Panc1 (cell line): Measurements from ENCODE around the gene GRID2. TPM values are rescaled to one million over a fixed set of nuclear protein-coding genes. Genes with fewer than 3 reads are reported as not detected.

Experiments used
- ATAC-seq: fragments of 200-7000 bp; cut with Tn5 transposase; 2 replicates; pipeline ENCODE4 v1.9.1; 2020; ENCODE audit warnings: mild to moderate bottlenecking, moderate library complexity
- BruUV-seq: library from RNA; stranded (reverse); fragments of 400-500 nt; replicated peaks from 2 replicates; lab custom pipeline; 2021; lab: Mats Ljungman, UMichigan
- CTCF ChIA-PET: fragments of 300-600 bp; sonication (Branson Sonifier 250); formaldehyde crosslinking; loops from one replicate; lab custom pipeline; 2022; ENCODE audit warnings: antibody characterized with exemption; lab: Charles Lee
- POLR2A ChIA-PET: fragments of 300-600 bp; sonication (Branson Sonifier 250); formaldehyde crosslinking; loops from one replicate; lab custom pipeline; 2022; ENCODE audit warnings: antibody characterized with exemption; lab: Charles Lee
- DNase-seq: peaks from one replicate; pipeline ENCODE4 v3.0.0-alpha.2; 2010; ENCODE audit warnings: low read depth, low spot score
- H3K27ac ChIP-seq: 2 replicates; pipeline ENCODE4 v1.5.1; 2011; ENCODE audit warnings: mild to moderate bottlenecking, low read length, inconsistent platforms
- H3K27me3 ChIP-seq: fragments of 200-500 bp; sonication (Bioruptor generic); 2 replicates; pipeline ENCODE4 v1.6.0; 2014; ENCODE audit warnings: low read length, inconsistent platforms; ENCODE audit not compliant: control insufficient read depth, insufficient read depth
- H3K36me3 ChIP-seq: fragments of 200-500 bp; sonication (Bioruptor generic); 2 replicates; pipeline ENCODE4 v1.5.1; 2014; ENCODE audit warnings: inconsistent platforms, mild to moderate bottlenecking, low read length, moderate library complexity; ENCODE audit not compliant: control insufficient read depth, insufficient read depth
- H3K4me1 ChIP-seq: 2 replicates; pipeline ENCODE4 v1.5.1; 2011; ENCODE audit warnings: inconsistent platforms, mild to moderate bottlenecking, low read length, moderate library complexity; ENCODE audit not compliant: control insufficient read depth, insufficient read depth
- H3K4me3 ChIP-seq, 2 experiments: 2 replicates each; pipeline ENCODE4 v1.5.1; 2011 to 2012; ENCODE audit warnings: low read depth in 2 of 2, low read length in 2 of 2, mild to moderate bottlenecking in 2 of 2, inconsistent platforms in 1 of 2, moderate library complexity in 1 of 2
- H3K9me3 ChIP-seq: fragments of 200-500 bp; sonication (Bioruptor generic); 2 replicates; pipeline ENCODE4 v1.5.1; 2014; ENCODE audit warnings: low read depth, mild to moderate bottlenecking, inconsistent platforms, low read length, moderate library complexity; ENCODE audit not compliant: control insufficient read depth, insufficient read depth
- CTCF ChIP-seq: fragments of 450-650 bp; IDR thresholded peaks from 2 replicates; pipeline ENCODE4 v1.5.1; 2017; ENCODE audit warnings: mild to moderate bottlenecking
- POLR2AphosphoS5 ChIP-seq: IDR thresholded peaks from 2 replicates; pipeline ENCODE4 v1.6.1; 2012; ENCODE audit warnings: mild to moderate bottlenecking, low read depth, low read length, moderate library complexity
- REST ChIP-seq, 2 experiments: IDR thresholded peaks; 2 replicates each; pipeline ENCODE4 v1.6.1; 2011 to 2012; ENCODE audit warnings: low read depth in 2 of 2, control low read depth in 1 of 2, low read length in 1 of 2, mild to moderate bottlenecking in 1 of 2, moderate library complexity in 1 of 2; ENCODE audit not compliant: insufficient read depth in 1 of 2
- SIN3A ChIP-seq: IDR thresholded peaks from 2 replicates; pipeline ENCODE4 v1.6.1; 2012; ENCODE audit warnings: low read depth, mild to moderate bottlenecking, low read length, moderate library complexity, borderline replicate concordance; ENCODE audit not compliant: insufficient read depth
- TCF7L2 ChIP-seq: IDR thresholded peaks from 2 replicates; pipeline ENCODE4 v1.6.1; 2011; ENCODE audit warnings: mild to moderate bottlenecking, low read depth, low read length, inconsistent platforms
- in situ Hi-C: cut with HindIII; loops from 2 replicates; pipeline ENCODE4 v1.10.0; 2016; ENCODE audit warnings: low sequenced_read_pairs, low pct_unique_long_range_greater_than_20kb
- intact Hi-C: fragments of 100-400 bp; cut with micrococcal nuclease; formaldehyde crosslinking; loops from one replicate; pipeline ENCODE4 v1.10.0; 2022; ENCODE audit not compliant: unreplicated experiment
- total RNA-seq: library from RNA; stranded (reverse); gene quantifications from one replicate; pipeline ENCODE4 v1.2.1, GENCODE V29; 2021; ENCODE audit not compliant: unreplicated experiment

GRID2 gene
- total RNA-seq, 1 experiment from 2014 or later, result 0.08 TPM

GRCh38 chr4:93573285-93573684, 1269.5 kb downstream of the GRID2 start:
- Histone ChIP-seq H3K27ac (no peak overlapping the region), H3K27me3 (no peaks in the 10 kb centered on the region), H3K4me1 (no peaks in the 10 kb centered on the region), H3K4me3 (no peak overlapping the region), H3K9me3 (no peaks in the 10 kb centered on the region), H3K36me3 (no peaks in the 10 kb centered on the region)
- POLR2A ChIA-PET, result no interaction called here
- intact Hi-C loops, result no loop called here
- in situ Hi-C loops, result no loop called here
- CTCF ChIA-PET, result no interaction called here
- TF ChIP-seq TCF7L2 (no peak), CTCF (no peak), REST (IDR thresholded peaks at IDR 0.05; ENCODE audit: insufficient read depth in 1 of 2, low read depth in 2 of 2, low read length in 1 of 2) (no peak), POLR2AphosphoS5 (no peak), SIN3A (no peak)
- no peak for ATAC-seq
- DNase-seq, result no peak
- BruUV-seq, result no TSS peak

DNA sequence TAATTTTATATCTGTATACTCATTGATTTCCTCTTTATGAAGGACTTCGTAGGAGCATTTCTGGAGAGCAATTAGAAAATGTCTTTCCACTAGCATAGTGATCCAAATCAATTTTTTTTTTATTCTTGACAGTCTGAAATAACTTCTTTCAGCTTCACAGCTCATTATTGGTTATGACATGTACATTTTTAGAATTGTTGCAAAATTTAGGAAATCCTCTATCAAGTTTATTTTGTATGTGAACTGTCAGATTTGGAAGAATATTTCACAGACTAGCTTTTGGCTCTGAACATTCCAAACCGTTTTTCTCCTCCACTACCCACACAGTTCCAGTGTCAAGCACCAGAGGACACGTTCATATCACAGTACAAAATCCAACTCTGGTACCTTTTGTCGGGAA, 1275.2 kb downstream of the GRID2 start:
- ATAC-seq, result no peak
- intact Hi-C loops (no loop called here), in situ Hi-C loops (no loop called here)
- TF ChIP-seq SIN3A (no peak), REST (IDR thresholded peaks at IDR 0.05; ENCODE audit: insufficient read depth in 1 of 2, low read depth in 2 of 2, low read length in 1 of 2) (no peak), TCF7L2 (no peak), CTCF (no peak), POLR2AphosphoS5 (no peak)
- no peaks in the 10 kb centered on the region for H3K4me1 ChIP-seq
- no peaks in the 10 kb centered on the region for H3K27me3 ChIP-seq
- no TSS peak for BruUV-seq
- no peaks in the 10 kb centered on the region for H3K36me3 ChIP-seq
- DNase-seq, result no peak
- no peak overlapping the region for H3K27ac ChIP-seq
- H3K4me3 ChIP-seq, result no peak overlapping the region
- no peaks in the 10 kb centered on the region for H3K9me3 ChIP-seq
- POLR2A ChIA-PET, result no interaction called here
- CTCF ChIA-PET, result no interaction called here
